HG02970 (cell line): ENCODE data around the gene PNPLA3.
"Not testable (repeated sequence)": the region's sequence is repeated elsewhere in the genome, so short reads cannot be mapped to it uniquely, and the experiment has no call there.

ENCODE experiments used
- ATAC-seq: cut with Tn5 transposase; IDR thresholded peaks from one replicate; pipeline ENCODE4 v1.9.1; 2021; ENCODE audit warnings: mild to moderate bottlenecking, moderate library complexity, moderate number of reproducible peaks; ENCODE audit not compliant: unreplicated experiment, low FRiP score

The PNPLA3 gene

GRCh38 chr22:43889201-43889859, 34.3 kb upstream of the PNPLA3 start:
- ATAC-seq = no peak

- no peak for ATAC-seq
These were observed 33.7 kb upstream of the PNPLA3 start for GRCh38 chr22:43889860-43890253.

- ATAC-seq = no peak
These were observed 32.7 kb upstream of the PNPLA3 start for GRCh38 chr22:43890901-43891331.

- ATAC-seq = no peak
These were observed 32.0 kb upstream of the PNPLA3 start, which contains the start of gene PNPLA5 for GRCh38 chr22:43891360-43892182. Gene PNPLA5, minus strand, starts transcription at chr22:43892013. Its CDS starts 133 bp downstream, at chr22:43891880.

GRCh38 chr22:43892183-43892894, 31.3 kb upstream of the PNPLA3 start:
- no peak for ATAC-seq

GRCh38 chr22:43893266-43893665, 30.3 kb upstream of the PNPLA3 start:
- ATAC-seq = no peak

GRCh38 chr22:43894122-43894521, 29.5 kb upstream of the PNPLA3 start:
- ATAC-seq = no peak

- no peak for ATAC-seq
These were observed 27.5 kb upstream of the PNPLA3 start for GRCh38 chr22:43895986-43896645.

- ATAC-seq = no peak
These were observed 25.8 kb upstream of the PNPLA3 start for GRCh38 chr22:43897751-43898261.

- no peak for ATAC-seq
These were observed 23.4 kb upstream of the PNPLA3 start for GRCh38 chr22:43900206-43900605.

GRCh38 chr22:43901976-43902643, 21.5 kb upstream of the PNPLA3 start:
- ATAC-seq = no peak

GRCh38 chr22:43903033-43903432, 20.6 kb upstream of the PNPLA3 start:
- not testable (repeated sequence) for ATAC-seq

GRCh38 chr22:43904412-43904811, 19.2 kb upstream of the PNPLA3 start:
- not testable (repeated sequence) for ATAC-seq

- ATAC-seq = no peak
These were observed 17.9 kb upstream of the PNPLA3 start for GRCh38 chr22:43905681-43906080.

GRCh38 chr22:43909708-43910107, 13.9 kb upstream of the PNPLA3 start:
- ATAC-seq = no peak

- no peak for ATAC-seq
These were observed 13.4 kb upstream of the PNPLA3 start for GRCh38 chr22:43910178-43910695.

GRCh38 chr22:43911351-43911750, 12.3 kb upstream of the PNPLA3 start:
- ATAC-seq = no peak

GRCh38 chr22:43917521-43917920, 6.1 kb upstream of the PNPLA3 start:
- no peak for ATAC-seq

GRCh38 chr22:43919106-43919973, 4.3 kb upstream of the PNPLA3 start:
- ATAC-seq = no peak
